Kidney (tissue), 14 donors: Measurements from ENCODE around the gene MAD1L1. TPM values are rescaled to one million over a fixed set of nuclear protein-coding genes. Genes with fewer than 3 reads are reported as not detected.

Source experiments
- DNase-seq, 5 donors: peaks; one replicate each; pipeline ENCODE4 v3.0.0-alpha.2; 2013 to 2020
- FAIRE-seq: peaks from 2 replicates; lab custom pipeline; 2012; peaks lifted over from hg19 to GRCh38; lab: Jason Lieb, UNC
- H3K27ac ChIP-seq, 2 donors: one replicate each; pipeline ENCODE4 v1.7.0; 2013; ENCODE audit warnings: low read depth in 2 of 2, low read length in 2 of 2, inconsistent platforms in 1 of 2
- H3K27me3 ChIP-seq: one replicate; pipeline ENCODE4 v1.7.1; 2013; ENCODE audit warnings: low read length, inconsistent platforms; ENCODE audit not compliant: control insufficient read depth, insufficient read depth
- H3K36me3 ChIP-seq, 3 donors: one replicate each; pipeline versions ENCODE4 v1.7.0 to v1.7.1; 2013; ENCODE audit warnings: low read length in 3 of 3, control low read depth in 1 of 3, inconsistent platforms in 1 of 3; ENCODE audit not compliant: insufficient read depth in 3 of 3, control insufficient read depth in 2 of 3
- H3K4me1 ChIP-seq, 3 donors: one replicate each; pipeline versions ENCODE4 v1.7.0 to v1.7.1; 2013; ENCODE audit warnings: low read length in 3 of 3, inconsistent platforms in 1 of 3, low read depth in 1 of 3; ENCODE audit not compliant: control insufficient read depth in 2 of 3, insufficient read depth in 2 of 3
- H3K4me3 ChIP-seq, 3 donors: one replicate each; pipeline versions ENCODE4 v1.7.0 to v1.8.1; 2013; ENCODE audit warnings: low read length in 3 of 3, control low read depth in 1 of 3, inconsistent platforms in 1 of 3
- H3K9ac ChIP-seq, 3 donors: one replicate each; pipeline versions ENCODE4 v1.7.0 to v1.7.1; 2013; ENCODE audit warnings: low read length in 3 of 3, control low read depth in 1 of 3, inconsistent platforms in 1 of 3
- H3K9me3 ChIP-seq, 3 donors: one replicate each; pipeline versions ENCODE4 v1.7.0 to v1.7.1; 2013; ENCODE audit warnings: low read length in 3 of 3, control low read depth in 1 of 3, inconsistent platforms in 1 of 3; ENCODE audit not compliant: control insufficient read depth in 2 of 3, insufficient read depth in 1 of 3
- CTCF ChIP-seq: IDR thresholded peaks from 3 replicates; pipeline ENCODE4 v1.5.1; 2012; ENCODE audit warnings: mild to moderate bottlenecking, moderate library complexity, borderline replicate concordance; ENCODE audit not compliant: insufficient read depth; ENCODE audit errors: extremely low read depth
- intact Hi-C: fragments of 100-400 bp; cut with DNase I; formaldehyde crosslinking; loops from one replicate; pipeline ENCODE4 v1.11.1; 2022
- polyA plus RNA-seq: library from polyadenylated mRNA; stranded (reverse); fragments of 350-450 nt; fragmentation: Illumina TruSeq; extraction: RNeasy Lipid Tissue Mini Kit (QIAGEN cat#74804); gene quantifications from one replicate; pipeline ENCODE4 v1.2.3, GENCODE V29; 2014; ENCODE audit warnings: low read depth, low replicate concordance; ENCODE audit not compliant: insufficient read depth
- total RNA-seq: library from RNA; stranded (reverse); fragmentation: NEBNext Ultra II Directional; extraction: Animal tissue kit (Norgen Biotek cat#: 25700); gene quantifications from one replicate; pipeline ENCODE4 v1.2.1, GENCODE V29; 2021
- donor health status: control.
- donor health status: control.
- donor health status: control.
- donor health status: control.
- donor health status: control.
- donor health status: DM: yes; HTN: yes; CAD: no.
- donor health status: Normal renal cell carcinoma (clear cell type).

Gene MAD1L1
- total and polyA plus RNA-seq, 2 donors from 2014 or later, result 33.2 to 45.2 TPM

- H3K4me3 ChIP-seq, result no peak overlapping the region
- peaks cover 0 to 14% (median 0%) of the 10 kb centered on the region in 3 donors for H3K4me1 ChIP-seq
- H3K27ac ChIP-seq, result no peak overlapping the region
- no peak for TF ChIP-seq CTCF
- FAIRE-seq (no peak), DNase-seq (peak in 1 of 5 donors; percentile 32)
- H3K27me3 ChIP-seq, result no peaks in the 10 kb centered on the region
- H3K9me3 ChIP-seq, result peaks cover 0 to 6% (median 0%) of the 10 kb centered on the region in 3 donors
- intact Hi-C loops, result no loop called here
- no peaks in the 10 kb centered on the region for H3K36me3 ChIP-seq
- H3K9ac ChIP-seq, result no peak overlapping the region
Observed at GRCh38 chr7:2028733-2029132, 204.0 kb downstream of the MAD1L1 start.

GRCh38 chr7:2025188-2025587, 207.6 kb downstream of the MAD1L1 start:
- Histone ChIP-seq H3K4me3 (no peak overlapping the region), H3K9me3 (peaks cover 0 to 6% (median 0%) of the 10 kb centered on the region in 3 donors), H3K4me1 (no peaks in the 10 kb centered on the region), H3K27me3 (no peaks in the 10 kb centered on the region), H3K36me3 (no peaks in the 10 kb centered on the region), H3K27ac (no peak overlapping the region), H3K9ac (no peak overlapping the region)
- intact Hi-C loops, result no loop called here
- TF ChIP-seq CTCF, result no peak
- DNase-seq (no peak), FAIRE-seq (no peak)

- no peak overlapping the region for H3K4me3 ChIP-seq
- intact Hi-C loops, result no loop called here
- no peak for FAIRE-seq
- H3K9ac ChIP-seq, result no peak overlapping the region
- no peaks in the 10 kb centered on the region for H3K36me3 ChIP-seq
- no peaks in the 10 kb centered on the region for H3K4me1 ChIP-seq
- no peak overlapping the region for H3K27ac ChIP-seq
- peak in 1 of 5 donors; percentile 10 for DNase-seq
- no peak for TF ChIP-seq CTCF
- peaks cover 0 to 6% (median 0%) of the 10 kb centered on the region in 3 donors for H3K9me3 ChIP-seq
- H3K27me3 ChIP-seq, result no peaks in the 10 kb centered on the region
Observed at GRCh38 chr7:2024567-2024918, 208.2 kb downstream of the MAD1L1 start.

- Histone ChIP-seq H3K4me1 (no peaks in the 10 kb centered on the region), H3K9me3 (peaks cover 0 to 6% (median 0%) of the 10 kb centered on the region in 3 donors), H3K9ac (no peak overlapping the region), H3K36me3 (no peaks in the 10 kb centered on the region), H3K27ac (no peak overlapping the region), H3K27me3 (no peaks in the 10 kb centered on the region), H3K4me3 (no peak overlapping the region)
- no peak for FAIRE-seq
- intact Hi-C loops, result no loop called here
- no peak for TF ChIP-seq CTCF
- peak in 1 of 5 donors; percentile 32 for DNase-seq
Observed at GRCh38 chr7:2023877-2024566, 208.7 kb downstream of the MAD1L1 start.
